GOT3 (cell line): ENCODE data around the gene PLCXD3.

ENCODE experiments used
- DNase-seq: peaks from one replicate; lab custom pipeline; 2025; ENCODE audit warnings: mixed read lengths; lab: John Stamatoyannopoulos, UW

PLCXD3 gene

GRCh38 chr5:41415242-41415641 is 95.2 kb downstream of the PLCXD3 start:
- no peak for DNase-seq

GRCh38 chr5:41414598-41414997 is 95.8 kb downstream of the PLCXD3 start:
- DNase-seq, result no peak

- no peak for DNase-seq
Measured at GRCh38 chr5:41413074-41413473, 97.3 kb downstream of the PLCXD3 start.

DNA sequence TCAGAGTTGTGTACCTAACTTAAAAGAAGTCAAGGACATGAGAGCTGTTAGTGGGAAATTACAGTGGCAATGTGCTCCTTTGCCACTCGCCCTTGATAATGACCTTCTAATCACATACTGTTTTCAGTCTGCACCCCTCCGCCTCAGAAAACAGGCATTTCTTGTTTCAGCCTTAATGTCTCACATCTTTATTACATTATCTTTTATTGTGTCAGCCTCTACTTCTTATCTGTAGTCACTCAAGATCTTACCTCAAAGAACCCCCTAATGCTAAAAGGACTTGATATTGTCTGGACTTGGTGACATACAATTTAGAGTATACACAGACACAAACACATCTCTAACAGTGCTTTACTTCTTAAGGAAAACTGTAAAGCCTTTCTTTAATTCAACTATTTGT is 97.9 kb downstream of the PLCXD3 start:
- DNase-seq, result no peak

DNA sequence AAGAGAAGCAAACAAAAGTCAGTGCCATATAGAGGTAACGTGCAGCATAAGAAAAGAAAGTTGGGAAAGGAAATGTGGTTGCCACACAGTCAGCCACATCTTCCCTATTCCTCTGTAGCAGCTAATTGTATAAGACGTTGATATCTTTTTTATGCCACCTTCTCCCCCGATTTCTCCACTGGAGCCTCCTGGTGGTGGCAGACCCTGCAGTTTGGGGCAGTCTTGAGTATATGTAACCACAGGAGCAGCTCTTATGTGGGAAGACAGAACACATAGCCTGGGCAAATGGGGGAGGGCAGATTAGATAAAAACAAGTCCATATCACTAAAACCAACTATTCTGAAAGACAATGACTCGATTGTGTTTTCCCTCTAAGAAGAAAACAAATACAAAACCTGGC is 99.7 kb downstream of the PLCXD3 start:
- DNase-seq, result no peak

GRCh38 chr5:41410307-41410706 is 100.1 kb downstream of the PLCXD3 start:
- no peak for DNase-seq

DNA sequence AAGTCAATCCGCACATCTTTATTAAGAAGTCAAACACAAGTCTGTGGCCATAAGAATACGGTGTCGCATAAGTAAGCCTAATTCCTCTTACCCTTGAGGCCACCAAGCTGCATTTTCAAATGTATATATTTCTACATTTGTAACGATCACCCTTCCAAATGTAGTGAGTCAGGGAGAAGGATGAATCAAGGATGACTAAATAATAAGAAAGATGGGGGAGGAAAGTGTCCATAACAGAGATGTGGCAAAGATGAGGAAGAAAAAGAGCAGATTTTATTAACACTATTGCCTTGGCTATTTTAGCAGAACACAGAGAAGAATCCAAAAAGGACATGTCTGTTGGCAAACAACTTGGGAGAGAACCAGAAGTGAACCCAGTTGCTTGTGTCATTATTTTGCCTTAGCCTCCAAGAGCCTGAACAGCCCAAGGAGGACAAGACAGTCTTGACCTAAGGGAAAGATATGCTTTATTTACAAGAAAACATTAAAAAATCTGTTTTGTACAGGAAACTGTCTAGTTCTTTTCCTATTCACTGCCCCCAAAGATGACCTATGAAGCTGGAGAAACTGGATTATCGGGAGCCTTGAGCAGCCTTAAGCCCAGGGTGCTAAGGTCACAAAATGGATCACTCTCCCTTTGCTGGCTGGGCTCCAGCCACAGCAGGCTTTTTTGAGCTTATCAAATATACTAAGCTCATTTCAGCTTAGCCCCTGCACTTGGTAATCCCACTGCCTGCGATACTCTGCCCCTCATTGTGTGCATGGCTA is 101.5 kb downstream of the PLCXD3 start:
- DNase-seq, result no peak

DNA sequence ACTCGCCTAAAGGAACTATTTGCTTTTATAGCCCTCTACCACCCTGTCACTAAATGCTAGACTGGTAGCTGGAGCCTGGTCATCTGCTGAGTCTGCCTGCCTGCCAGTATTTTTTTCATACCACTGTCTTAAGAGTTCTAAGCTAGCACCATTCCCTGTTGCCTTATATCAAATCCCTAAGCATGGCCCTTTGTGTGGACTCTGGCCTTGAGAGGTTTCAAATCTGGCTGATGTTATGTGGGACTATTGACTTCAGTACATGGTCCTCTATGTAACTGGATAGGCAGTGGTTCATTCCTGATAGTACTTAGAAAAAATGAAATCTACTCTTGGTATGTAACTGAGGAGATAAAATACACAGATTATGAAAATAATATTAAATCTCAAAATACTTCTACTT is 103.5 kb downstream of the PLCXD3 start:
- no peak for DNase-seq

DNA sequence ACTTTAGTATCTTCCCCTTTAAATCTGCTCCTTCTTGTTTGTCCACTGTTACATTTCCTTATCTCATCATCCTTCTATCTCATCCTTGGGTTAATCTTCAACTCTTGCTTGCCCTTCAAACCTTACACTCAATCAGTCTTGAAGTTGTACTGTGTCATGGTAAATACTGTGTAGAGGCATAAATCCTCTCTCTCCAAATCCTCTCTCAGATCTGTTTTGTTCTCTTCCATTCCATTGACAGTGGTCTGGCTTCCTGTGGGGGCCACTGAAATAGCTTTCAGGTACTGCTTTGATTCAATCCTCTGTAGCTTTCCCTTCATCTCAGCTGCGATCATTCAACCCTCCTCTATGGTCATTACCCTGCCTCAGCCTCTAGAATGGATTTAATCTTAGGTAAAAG is 104.0 kb downstream of the PLCXD3 start:
- DNase-seq, result no peak

DNA sequence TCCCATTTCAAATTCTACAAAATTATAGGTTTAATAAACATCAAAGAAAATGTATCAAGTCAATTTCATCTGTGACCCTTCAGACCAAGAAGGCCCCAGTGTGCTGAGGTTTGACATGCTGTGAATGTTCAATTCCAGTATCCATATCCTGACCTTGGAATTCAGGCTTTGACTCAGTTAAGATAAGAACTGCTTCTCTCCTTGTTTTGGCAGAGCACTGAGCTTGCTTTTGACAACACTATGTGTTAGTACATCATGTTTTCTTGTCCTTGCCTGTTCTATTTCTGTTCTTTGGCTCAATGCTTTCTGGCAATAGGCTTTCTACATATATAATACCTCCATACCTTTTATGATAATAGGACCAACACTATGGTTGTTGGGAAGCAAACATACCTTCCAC is 105.6 kb downstream of the PLCXD3 start:
- DNase-seq, result no peak

- no peak for DNase-seq
Measured at GRCh38 chr5:41403846-41404245, 106.6 kb downstream of the PLCXD3 start.

GRCh38 chr5:41402845-41403244 is 107.6 kb downstream of the PLCXD3 start:
- DNase-seq, result no peak

DNA sequence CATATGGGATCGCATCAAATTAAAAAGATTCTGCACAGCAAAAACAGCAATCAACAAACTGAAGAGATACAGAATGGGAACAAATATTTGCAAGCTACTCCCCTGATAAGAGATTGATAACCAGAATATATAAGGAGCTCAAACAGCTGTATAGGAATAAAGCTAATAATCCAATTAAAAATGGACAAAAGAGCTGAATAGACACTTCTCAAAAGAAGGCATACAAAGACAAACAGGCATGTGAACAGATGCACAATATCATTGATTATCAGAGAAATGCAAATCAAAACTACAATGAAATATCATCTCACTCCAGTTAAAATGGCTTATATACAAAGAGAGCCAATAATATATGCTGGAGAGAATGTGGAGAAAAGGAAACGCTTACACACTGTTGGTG is 110.6 kb downstream of the PLCXD3 start:
- DNase-seq, result no peak

- DNase-seq, result no peak
Measured at GRCh38 chr5:41392016-41392415, 118.4 kb downstream of the PLCXD3 start.

GRCh38 chr5:41374631-41375030 is 135.8 kb downstream of the PLCXD3 start:
- DNase-seq, result no peak

- DNase-seq, result no peak
Measured at GRCh38 chr5:41373230-41373629, 137.2 kb downstream of the PLCXD3 start.

GRCh38 chr5:41371738-41372137 is 138.7 kb downstream of the PLCXD3 start:
- DNase-seq, result no peak

- no peak for DNase-seq
Measured at GRCh38 chr5:41370482-41370881, 139.9 kb downstream of the PLCXD3 start.

GRCh38 chr5:41369799-41370198 is 140.6 kb downstream of the PLCXD3 start:
- DNase-seq, result no peak

GRCh38 chr5:41368158-41368557 is 142.2 kb downstream of the PLCXD3 start:
- no peak for DNase-seq

GRCh38 chr5:41365369-41365768 is 145.0 kb downstream of the PLCXD3 start:
- DNase-seq, result no peak

- no peak for DNase-seq
Measured at GRCh38 chr5:41364346-41364745, 146.1 kb downstream of the PLCXD3 start.

DNA sequence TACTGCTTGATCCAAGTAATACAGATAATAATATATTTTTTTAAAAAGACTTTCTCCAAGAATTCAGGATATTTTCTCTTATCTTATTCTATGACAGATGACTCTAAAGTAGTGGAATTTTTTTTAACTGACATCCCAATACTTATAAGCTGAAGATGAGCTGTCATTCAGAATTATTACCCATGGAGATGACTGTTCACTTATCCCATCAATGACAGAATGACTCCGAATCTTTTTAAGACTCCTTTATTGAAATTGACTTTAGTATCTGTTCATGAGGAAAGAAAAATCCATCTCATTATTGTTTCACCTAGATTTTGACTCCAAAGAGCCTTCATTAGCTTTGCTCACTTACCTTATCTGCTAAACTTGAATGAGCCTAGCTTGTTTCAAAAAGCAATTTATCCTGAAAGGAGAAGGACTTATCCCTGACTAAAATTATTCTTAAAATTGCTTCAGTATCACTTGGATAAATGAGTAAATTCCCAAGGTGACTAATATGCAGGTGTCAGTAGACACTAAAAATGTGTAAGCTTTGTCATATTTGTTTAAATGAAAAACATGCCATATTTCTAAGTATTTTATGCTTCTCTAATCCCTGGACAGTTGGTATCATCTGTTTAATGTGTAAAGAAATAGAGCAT is 146.9 kb downstream of the PLCXD3 start:
- no peak for DNase-seq

DNA sequence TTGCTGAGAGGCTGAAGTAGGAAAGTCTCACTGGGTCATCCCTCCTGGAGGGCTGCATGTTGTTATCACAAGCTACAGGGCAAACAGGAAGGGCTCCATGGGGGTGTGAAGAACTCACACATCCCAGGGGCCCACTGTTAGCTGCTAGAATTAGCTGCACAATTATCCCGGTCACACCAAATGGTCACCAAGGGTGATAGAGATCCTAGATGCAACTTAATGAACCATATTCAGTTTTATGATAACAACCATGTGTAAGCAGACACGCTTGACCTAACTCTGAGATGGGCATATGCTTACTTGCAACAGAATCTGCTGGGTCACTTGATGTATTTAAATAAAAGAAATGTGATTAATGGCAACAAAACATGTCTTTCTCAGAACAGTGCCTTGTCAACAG is 153.6 kb downstream of the PLCXD3 start:
- no peak for DNase-seq
